Occipital lobe (tissue), 2 donors: ENCODE measurements around the gene GNAO1. TPM values are rescaled to one million over a fixed set of nuclear protein-coding genes. Genes with fewer than 3 reads are reported as not detected.

Experiments used
- DNase-seq: peaks from one replicate; lab custom pipeline; 2025; lab: John Stamatoyannopoulos, UW
- total RNA-seq: library from RNA; depleted of rRNA; stranded (reverse); fragments of >200 nt; gene quantifications from one replicate; pipeline ENCODE4 v1.2.3, GENCODE V29; 2014

GNAO1 gene
- total RNA-seq, 1 donor from 2014 or later = 48.0 TPM

DNA sequence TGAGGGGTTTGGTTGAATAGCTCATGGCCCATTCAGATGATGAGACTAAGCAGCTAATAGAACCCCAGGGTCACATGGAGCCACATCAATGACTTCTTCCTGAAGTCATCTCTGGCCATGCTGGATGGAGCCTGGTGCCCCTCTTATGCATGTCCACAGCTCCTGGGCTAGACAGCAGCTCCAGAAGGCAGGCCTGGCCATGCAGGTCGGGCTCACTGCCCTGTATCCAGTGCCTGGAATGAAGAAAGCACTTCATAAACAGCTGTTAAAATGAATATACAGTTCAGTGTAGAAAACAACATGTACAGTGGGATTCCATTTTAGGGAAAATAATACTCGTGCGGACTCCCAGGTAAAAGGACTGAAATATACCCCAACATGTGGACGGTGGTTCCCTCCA is 73.9 kb downstream of the GNAO1 start:
- no peak for DNase-seq

DNA sequence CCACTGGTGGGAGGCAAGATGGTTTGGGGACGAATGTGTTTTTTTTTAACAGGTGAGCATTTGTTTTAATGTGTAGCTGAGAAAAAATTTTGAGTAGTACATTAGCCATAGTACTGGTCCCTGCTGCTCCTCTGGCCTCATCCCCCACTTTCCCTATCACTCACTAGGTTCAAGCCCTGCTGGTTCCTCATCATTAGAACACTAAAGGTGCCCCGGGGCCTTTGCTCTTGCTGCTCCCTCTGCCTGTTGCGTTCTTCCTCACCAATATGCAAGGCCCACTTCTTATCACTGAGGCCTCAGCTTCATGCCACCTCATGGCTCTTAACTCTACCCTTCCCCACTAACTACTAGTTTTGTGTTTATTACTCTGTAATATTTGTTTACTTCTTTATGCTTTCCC is 74.5 kb downstream of the GNAO1 start:
- no peak for DNase-seq

DNA sequence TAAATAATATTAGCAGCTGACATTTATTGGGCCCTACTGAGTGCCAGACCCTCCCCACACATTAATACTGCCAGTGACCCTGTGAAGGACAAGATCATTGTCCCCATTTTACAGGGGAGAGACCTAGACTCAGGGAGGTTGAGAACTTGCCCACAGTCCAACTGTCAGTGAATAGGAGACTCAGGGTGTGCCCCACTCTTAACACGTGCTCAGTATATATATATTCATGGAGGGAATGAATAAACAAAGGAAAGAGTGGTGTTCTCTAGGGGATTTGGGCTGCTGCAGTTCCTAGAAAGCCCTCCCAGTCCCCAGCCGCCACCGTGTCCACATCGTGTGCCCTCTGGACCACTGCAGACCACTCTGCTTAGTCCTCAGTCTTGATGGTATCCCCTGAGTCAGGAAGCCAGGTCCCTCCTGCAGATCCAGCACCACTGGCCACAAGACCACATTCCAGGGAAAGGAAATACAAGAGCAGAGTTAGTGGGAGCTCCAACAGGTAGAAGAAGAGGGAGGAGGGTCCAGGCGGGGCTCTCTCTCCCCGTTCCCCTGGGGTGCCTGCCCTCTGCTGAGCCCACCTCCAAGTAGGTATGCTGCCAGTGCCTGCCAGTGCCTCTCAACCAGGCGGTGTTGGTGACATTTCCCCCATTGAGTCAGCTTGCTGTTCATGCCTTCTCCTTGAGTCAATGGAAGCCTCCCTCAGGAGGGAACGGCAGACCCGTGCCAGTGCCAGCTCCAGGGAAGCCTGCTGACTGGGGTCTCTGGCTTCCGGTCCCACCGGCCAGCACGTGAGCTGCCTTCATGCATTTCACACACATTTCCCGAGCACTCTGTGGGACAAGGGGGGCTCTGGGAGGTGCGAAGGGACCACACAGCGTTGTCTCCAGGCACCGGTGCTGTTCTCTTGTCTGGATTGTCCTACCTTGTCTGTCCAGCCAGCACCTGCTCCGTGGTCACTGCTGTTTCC is 75.6 kb downstream of the GNAO1 start:
- DNase-seq = no peak

DNA sequence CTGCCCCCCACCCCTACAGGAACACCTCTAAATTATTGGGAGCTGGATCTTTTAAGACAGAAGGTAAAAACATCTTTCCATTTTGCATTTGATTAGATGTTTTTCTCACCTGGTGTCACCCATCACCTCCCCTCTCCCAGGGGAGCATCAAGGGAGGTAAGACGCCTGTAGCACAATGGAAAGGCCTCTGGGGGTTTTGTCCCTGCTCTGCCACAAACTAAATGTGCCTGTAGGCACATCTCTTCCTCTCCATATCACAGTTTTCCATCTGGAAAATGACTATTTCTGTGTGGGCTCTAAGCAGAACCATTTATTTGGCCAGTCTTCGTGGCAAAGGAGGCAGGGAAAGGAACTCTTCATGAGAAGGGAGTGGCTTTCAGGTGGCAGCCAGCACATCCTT is 76.6 kb downstream of the GNAO1 start:
- no peak for DNase-seq

DNA sequence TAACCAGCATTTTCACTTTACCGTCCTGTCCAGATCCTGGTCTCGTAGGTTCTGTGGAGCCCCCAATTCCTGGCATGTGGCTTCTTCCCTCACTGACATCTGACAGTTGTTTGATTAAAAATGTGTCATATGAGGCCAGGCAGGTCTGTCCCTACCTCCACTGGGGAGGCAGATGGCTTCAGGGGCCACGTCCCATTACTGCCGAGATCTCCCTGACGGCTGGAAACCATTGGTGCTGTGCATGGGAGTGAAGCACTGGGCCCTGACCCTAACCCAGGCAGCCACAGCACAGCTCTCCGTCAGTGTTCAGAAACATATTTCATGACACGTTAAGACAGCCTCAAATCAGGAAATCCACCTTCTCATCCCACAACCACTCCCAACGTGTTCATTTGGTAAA is 77.5 kb downstream of the GNAO1 start:
- DNase-seq = no peak

DNA sequence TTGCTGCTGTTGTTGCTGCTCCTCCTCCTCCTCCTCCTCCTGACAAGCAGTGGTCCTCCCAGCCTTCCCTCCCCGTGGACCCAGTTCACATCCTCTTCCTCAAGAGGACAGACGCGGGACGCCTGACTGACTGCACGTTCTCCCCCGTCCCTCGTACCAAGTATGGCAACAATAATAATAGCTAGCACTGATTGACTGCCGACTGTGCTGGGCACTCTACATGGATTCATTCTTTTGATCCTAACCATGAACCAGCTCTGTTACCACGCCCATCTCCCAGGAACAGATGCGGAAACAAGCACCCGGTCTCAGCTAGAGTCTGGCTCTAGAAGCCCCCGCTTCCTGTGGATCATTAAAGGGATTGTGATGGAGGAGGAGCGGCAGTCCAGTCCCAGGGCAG is 78.0 kb downstream of the GNAO1 start:
- DNase-seq = no peak

DNA sequence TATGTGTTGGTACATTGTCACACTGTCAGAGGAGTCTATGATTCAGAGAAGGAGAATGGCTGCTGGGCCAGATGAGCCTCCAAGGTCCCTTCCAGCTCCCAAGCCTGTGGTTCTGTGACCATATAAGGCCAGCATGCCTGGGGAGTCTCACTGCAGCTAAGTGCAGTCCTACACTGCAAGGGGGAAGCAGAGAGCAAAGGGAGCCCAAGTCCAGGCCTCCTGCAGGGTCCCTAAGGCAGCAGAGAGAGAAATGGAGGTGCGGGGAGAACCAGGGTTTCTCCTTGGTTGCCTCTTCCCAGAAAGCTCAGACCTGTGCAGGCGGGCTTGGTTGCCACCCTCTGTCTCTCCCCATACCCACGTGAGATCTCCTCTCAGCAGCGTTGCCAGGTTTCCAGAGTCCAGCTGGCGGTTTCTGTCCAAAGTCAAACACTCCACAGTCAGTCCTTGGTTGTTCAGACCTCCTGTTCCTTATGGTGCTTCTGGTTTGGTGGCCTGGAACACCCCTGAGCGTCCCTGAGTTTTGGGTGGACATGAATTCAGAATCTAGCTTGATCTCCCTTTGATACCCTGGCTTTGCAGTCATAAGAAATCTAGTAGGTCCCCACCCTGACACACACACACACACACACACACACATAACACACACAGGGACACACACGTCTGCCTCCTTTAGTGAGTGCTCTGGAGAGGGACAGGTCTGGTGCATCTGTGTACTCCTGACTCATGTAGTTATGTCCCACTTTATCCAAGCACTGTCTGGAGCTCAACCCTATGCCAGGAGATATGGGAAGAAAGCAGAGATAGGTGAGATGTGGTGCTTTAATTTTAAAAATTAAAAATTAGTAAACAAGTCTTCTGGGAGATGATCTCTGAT is 78.8 kb downstream of the GNAO1 start:
- DNase-seq = peak; percentile 65

DNA sequence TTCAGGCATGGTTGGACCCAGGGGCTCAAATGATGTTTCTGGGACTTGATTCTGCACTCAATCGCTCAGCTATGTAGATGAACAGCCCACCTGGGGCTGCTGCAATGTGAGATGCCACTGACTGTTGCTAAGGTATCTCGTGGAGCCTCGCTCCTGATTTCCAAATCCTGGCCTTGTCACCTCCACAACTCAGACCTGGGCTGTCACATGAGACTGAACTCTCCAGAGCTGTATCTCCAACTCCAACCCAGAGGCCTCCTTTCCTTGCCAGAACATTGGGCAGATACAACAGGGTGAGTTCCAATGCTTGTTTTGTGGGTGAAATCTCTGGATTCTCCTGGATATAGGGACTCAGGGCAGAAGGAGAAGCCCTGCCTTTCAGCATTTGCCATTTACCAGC is 79.5 kb downstream of the GNAO1 start:
- no peak for DNase-seq

DNA sequence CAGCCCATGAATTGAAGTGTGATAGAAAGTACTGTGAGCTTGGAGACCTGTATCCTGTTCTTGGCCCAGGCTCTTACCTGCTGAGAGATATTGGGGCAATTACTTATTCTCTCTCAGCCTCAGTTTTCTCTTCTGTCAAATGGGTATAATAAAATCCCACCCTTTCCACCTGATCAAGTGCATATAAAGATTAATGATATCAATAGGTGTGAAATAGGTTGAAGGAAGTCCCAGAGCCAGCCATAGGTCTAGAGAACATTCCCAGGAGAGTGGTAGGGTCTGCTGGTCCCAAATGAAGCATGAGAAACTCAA is 81.2 kb downstream of the GNAO1 start:
- DNase-seq = no peak

DNA sequence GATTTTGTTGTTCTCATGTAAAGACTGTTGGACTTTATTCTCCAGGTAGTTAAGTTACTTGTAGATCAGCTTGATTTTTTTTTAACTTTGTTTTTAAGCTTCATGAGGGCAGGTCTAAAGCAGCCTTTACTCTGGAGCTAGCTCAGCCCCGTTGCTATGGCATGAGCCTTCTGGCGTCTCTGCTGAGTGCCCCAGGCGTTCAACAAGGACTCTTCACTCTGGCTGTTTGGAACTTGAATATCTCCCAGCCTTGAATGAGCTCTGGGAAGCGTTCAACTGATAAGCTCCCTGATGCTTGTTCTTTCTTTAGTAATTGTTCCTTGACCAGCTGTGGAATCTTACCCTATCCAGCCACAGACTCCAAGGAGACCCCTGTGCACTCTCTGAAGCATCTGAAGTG is 82.3 kb downstream of the GNAO1 start:
- no peak for DNase-seq

DNA sequence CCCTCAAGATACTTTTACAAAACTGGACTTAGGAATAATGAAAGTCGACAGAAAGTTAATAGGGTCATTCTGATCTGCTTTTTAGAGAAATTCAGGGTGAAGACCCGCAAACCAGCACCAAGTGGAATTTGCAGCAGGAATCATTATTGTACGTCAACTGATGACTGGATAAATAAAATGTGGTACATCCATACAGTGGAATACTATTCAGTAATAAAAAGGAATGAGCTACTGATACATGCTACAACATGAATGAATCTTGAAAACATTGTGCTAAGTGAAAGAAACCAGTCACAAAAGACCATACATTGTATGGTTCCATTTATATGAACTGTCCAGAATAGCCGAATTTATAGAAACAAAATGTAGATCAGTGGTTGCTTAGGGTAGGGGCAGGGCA is 83.1 kb downstream of the GNAO1 start:
- no peak for DNase-seq

DNA sequence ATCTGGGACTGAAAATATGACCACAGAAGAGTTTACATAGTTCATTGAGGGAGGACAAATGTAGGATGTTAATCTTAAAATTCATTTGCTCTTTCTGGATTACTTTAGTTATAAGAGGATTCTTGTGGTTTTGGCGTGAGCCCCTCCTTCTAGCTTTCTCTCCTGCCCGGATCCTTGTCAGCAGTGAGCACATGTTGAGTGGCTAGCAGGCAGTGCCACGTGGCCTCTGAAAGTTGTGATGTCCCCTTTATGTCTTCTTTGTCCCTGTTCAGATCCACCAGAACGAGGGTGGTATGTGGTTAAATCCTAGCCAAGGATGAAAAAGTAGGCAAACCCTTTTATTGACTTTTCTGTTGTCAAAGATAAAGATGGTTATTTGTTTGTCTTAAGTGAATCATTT is 83.8 kb downstream of the GNAO1 start:
- DNase-seq = no peak

DNA sequence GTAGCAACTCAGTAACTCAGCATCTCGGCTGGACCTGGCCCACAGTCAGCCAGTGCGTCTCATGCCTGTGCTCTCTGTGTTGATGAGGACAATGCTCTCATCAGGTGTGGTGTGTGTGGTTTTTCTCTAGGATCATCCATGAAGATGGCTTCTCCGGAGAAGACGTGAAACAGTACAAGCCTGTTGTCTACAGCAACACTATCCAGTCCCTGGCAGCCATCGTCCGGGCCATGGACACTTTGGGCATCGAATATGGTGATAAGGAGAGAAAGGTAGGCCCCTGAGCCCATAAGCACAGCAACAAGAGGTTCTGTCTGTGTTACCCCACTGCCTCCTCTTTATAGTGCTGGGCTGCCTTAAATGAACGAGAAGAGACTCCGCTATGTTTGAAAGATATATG is 84.5 kb downstream of the GNAO1 start:
- DNase-seq = no peak

DNA sequence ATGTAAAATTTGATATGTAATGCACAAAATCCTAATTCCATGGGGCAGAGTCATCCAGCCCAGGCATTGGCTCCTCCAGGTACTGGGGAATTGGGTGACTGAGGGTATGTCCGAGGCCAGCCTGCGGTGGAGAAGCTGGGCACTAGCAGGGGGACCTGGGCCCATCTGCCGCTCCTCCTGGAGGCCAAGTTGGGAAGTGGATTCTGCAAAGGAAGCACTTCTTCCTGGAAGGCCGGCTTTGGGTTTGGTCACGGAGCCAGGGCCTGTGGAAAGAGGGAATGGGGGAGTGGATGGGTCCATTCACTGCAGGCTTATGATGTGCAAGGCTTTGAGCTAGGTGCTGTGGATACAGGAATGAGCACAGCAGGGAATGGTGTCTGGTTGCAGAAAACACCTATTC is 85.8 kb downstream of the GNAO1 start:
- no peak for DNase-seq

DNA sequence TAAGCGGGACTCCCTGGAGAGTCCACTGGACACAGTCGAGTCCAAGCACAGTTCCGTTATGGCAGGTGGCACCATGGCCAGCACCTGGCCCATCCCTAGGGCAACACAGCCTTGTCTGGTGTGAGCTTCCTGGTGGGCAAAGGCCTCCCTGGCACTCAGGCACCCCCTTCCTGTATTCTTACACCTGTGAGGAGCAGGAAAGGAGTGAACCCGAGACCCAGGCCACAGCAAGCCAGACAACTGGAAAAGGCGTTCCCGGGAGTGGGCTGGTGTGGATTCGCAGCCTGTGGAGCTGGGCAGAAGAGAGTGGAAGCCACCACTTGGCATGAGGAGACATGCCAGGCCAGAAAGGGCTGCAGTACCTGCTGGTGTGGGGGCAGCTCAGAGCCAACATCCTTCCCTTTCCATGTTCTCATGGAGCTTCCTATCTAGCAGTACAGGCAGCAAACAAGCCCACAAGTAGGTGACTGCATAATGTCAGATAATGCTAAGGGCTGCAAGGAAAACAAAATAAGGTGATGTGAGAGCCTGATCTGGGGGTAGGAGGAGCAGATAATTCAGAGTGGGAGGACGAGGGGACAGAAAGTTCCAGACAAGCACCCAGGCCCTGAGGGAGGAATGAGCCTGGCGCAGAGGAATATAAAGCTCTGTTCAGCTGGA is 87.0 kb downstream of the GNAO1 start:
- no peak for DNase-seq

DNA sequence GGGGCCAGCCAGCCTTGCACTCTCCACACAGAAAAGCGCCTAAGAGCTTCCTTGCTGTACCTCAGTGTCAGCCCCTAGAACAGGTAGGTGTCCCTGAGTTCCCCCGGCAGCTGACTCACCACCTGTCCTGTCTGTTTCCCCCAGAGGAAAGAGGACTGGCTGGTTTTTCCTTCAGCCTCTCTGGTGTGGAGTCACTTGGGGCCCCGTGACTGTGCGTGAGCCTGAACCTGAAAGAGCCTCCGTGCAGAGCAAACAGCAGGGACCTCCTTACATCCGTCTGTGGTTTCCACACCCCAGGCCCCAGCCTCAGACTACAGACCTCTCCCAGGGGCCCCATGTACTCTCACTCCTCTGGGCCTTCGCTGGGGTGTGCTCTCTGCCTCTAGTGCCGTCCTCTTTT is 87.8 kb downstream of the GNAO1 start:
- DNase-seq = no peak

DNA sequence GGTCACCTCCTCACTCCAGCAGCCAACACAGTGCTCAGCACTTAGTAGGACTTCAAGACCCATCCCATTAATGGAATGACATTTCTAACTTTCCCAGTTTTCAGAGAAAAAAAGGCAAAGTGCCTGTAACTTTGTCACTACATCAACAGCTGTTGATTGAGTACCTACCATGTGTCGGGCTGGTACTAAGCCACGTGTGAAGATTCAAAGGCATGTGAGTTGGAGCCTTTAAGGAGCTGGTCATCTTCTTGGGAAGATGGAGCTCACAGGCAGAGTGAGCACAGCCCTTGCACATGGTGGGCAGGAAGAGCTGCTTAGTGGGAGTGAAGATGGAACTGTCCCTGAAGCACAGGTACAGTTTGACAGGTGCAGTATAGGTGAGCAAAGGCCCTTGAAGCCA is 88.6 kb downstream of the GNAO1 start:
- DNase-seq = no peak

DNA sequence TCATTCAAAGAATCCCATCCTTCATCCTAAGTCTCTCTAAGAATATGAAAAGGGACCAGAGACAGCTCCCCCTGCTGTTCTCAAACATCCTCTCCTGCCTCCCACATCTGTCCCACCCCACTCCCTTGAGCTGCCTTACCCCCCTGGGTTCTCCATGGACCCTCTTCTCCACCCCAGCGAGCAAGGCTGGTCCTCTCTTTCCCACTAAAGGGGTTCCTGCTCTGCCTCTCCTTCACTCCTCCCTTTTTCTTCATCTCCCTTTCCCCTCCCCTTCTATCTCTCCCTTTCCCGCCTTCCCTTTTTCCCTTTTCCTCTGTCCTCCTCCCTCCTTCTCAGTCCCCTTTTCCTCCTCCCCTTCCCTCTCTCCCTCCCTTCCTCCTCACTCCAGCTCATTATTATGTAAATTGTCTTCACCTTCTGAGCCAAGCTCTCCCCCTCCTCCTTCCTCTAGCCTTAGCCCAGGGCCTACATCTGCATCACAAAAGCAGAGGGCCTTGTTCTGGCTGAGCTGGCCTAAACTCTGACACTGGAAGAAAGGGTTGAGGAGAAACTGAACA is 90.0 kb downstream of the GNAO1 start:
- DNase-seq = no peak

DNA sequence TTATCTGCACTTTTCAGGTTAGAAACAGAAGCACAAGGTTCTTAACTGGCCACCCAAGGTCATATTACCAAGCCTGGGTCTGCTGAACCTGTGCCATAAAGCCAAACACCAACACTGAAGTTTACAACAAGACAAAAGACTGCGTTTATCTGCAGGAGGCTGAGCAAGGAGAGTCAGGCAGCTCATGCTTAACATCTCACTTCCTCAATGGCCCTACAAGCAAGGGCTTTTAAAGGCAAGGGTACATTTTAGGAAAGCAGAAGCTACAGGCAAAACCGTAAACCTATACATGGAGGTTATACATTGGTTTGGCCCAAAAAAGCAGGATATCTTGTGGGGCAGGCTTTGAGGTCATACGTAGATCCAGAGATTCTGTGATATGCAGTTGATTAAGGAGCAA is 91.2 kb downstream of the GNAO1 start:
- no peak for DNase-seq

DNA sequence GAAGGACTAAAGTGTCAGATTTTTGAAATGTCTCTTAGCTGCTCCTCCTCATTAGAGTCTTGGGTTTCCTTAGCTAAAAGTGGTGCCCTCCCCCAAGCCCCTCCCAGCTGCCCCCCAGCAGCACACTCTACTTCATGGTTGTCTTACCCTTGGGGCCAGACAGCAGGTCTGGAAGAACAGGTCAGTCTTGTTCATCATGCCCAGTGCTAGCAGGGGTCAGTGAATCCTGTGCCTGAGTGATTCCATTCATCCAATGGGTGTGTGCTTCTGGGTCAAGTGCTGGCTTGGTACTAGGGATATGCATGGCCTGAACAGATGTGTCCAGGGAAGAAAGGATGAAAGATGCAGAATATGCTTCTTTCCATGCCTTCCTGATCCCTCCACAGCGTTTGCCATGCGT is 93.2 kb downstream of the GNAO1 start:
- no peak for DNase-seq

DNA sequence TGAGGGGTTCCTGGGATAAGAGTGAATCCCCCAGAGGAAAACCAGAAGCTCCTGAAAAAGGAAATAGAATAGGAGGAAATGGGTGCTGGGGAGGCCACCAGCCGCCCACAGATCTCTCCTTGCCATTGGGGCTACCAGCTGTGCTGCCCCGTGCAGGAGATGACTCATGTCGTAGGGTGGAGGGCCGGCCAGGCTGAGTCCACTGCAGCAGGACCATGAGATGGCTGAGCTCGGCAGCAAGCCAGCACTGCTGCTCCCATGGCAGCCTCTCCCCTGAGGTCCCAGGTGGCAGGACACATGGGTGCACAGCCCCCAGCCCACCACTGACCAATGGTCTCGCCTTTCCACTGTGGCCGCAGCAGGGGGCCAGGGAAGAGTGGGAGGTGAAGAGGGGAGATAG is 95.5 kb downstream of the GNAO1 start:
- no peak for DNase-seq

DNA sequence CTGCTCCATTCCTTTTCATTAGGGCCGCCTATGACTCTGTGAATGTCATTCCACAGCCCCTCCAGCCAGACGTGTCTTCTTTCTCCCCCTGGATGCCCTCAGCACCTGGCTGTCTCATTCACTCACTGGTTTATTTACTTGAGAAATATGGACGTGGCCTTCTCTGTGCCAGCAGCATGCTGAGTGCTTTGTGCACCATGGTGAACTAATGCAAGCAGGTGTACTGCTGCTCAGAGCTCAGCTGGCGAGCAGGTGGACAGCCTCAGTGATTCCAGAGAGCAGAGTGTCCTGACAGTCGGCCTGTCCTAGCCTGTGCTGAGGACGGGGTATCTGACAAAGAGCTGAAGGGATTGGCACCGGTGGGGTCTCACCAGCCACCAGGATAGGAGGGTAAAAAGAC is 96.7 kb downstream of the GNAO1 start:
- DNase-seq = no peak
